GM19238 (cell line): Measurements from ENCODE around the gene DNAH6.

Experiments
- DNase-seq: peaks from one replicate; pipeline ENCODE4 v3.0.0; 2011; ENCODE audit warnings: low spot score; ENCODE audit not compliant: insufficient read length

Gene DNAH6

GRCh38 chr2:84799772-84800171 lies 283.5 kb downstream of the DNAH6 start:
- DNase-seq: no peak

GRCh38 chr2:84800194-84800805 lies 284.0 kb downstream of the DNAH6 start:
- no peak for DNase-seq

GRCh38 chr2:84801811-84802210 lies 285.5 kb downstream of the DNAH6 start:
- no peak for DNase-seq

DNA sequence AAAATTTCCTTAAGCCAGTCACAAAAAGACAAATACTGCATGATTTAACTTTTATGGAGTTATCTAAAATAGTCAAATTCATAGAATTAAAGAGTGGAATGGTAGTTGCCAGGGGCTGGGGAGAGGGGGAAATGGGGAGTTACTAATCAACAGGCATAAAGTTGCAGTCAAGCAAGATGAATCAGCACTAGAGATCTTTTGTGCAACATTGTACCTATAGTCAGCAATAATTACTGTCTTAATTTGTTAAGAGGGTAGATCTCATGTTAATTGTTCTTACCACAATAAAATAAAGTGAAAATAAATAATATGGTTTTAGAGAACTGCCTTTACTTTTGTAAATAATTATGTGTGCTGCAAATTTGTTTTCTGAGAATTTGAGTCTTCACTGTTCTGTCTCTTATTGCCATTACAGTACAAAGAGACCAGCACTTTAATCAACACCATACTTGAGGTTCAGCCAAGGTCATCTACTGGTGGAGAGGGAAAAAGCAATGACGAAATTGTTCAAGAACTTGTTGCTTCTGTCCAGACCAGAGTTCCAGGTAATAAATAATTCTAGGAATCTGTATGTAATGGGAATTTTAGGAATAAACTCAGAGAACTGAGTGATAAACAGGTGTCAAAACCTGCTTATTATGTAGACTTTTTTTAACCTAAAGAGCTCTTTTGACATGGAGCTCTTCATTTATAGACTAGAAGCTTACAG lies 289.1 kb downstream of the DNAH6 start:
- DNase-seq: no peak

GRCh38 chr2:84807063-84807485 lies 290.8 kb downstream of the DNAH6 start:
- no peak for DNase-seq

DNA sequence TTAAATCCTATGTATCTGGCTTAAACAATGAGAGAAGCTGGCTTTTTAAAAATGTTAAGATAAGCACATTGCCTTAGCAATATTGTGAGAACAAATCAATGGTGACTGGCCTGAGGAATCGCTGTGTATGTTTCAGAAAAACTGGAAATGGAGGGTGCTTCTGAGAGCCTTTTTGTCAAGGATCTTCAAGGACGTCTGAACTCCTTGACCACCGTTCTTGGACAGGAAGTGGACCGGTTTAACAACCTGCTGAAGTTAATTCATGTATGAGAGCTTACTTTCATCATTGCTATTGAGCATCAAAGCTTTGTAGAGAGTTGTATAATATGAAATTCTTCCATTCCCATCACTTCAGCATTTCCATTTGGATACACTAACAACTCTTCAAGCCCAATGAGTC lies 292.0 kb downstream of the DNAH6 start:
- no peak for DNase-seq

DNA sequence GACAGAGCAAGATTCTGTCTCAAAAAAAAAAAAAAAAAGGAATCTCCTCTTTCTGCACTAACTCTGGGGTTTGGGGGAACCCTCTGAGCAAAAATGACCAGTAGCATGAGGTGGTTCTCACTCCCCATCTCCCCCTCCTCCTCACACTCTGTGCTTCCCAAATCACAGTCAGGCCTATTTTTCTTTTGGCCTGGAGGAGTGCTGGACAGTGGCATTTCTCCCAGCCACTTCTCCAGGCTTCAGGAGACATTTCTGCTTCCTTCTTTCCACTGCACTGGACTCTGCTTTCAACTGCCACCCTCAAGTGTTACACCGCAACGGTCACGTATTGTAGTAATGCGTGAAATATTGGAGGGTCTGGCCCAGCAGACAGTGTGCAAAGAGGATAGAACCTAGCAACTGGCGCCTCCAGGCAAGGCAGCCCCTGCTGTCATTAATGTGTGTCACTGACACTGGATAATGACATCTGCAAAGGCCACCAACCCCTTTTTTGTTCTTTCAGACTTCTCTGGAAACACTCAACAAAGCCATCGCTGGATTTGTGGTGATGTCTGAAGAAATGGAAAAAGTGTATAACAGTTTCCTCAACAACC lies 295.6 kb downstream of the DNAH6 start:
- DNase-seq: no peak

DNA sequence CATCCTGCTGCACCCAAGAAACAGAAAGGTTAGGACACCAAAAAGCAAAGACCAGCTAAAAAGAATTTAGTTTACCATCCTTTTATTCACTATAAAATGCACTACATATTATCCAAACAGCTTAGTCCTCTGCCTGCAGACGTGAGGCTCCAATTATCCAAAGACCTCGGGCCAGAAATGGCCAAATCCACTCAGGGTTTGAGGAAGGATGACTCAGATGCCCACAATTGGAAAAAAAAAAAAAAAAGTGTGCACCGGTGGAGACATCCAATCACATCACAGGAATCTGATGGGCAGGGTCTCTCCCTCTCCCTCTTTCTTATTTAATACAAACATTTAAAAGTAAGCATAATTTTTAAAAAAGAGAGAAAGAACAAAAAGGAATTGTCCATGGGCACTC lies 298.8 kb downstream of the DNAH6 start:
- DNase-seq: no peak

GRCh38 chr2:84816426-84817026 lies 300.2 kb downstream of the DNAH6 start:
- DNase-seq: peak; percentile 24

- peak; percentile 41 for DNase-seq
These were observed 300.9 kb downstream of the DNAH6 start for GRCh38 chr2:84817239-84817655.

- no peak for DNase-seq
These were observed 305.5 kb downstream of the DNAH6 start for GRCh38 chr2:84821806-84822205.

DNA sequence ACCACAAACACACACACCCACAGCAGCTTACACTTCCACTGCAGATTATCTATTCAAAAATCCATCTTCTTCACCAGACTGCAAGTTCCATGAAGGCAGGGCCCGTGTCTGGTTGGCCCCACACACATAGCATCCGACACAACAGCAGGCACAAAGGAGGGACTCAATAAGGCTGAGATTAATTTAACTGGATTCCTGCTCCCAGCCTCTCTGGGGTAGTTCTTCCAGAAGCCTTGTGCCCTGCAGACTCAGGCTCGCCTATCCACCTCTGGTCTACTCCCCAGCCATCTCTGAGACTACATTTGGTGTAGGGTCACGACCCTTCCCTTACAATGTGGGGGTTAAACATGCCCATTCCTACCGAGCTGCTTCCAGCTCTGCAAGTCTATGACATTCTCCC lies 306.9 kb downstream of the DNAH6 start:
- no peak for DNase-seq

DNA sequence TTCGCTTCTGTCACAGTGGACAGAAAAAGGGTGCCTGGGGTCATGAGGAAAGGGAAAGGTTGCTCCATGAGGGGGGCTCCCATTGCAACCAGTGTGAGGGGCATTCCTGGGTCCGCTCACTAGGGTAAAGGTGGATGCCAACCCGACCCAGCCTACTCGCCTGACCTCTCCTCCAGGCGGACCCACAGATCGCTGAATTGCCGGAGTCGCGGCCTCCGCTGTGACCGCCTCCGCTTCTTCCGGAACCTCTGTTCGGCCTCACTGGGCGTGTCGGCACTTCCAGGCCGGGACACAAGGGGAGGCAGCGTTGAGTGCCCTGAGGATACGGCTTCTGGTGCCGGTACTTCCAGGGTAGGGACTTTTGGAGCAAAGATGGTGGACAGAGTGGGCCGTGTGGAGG lies 307.5 kb downstream of the DNAH6 start:
- DNase-seq: no peak

DNA sequence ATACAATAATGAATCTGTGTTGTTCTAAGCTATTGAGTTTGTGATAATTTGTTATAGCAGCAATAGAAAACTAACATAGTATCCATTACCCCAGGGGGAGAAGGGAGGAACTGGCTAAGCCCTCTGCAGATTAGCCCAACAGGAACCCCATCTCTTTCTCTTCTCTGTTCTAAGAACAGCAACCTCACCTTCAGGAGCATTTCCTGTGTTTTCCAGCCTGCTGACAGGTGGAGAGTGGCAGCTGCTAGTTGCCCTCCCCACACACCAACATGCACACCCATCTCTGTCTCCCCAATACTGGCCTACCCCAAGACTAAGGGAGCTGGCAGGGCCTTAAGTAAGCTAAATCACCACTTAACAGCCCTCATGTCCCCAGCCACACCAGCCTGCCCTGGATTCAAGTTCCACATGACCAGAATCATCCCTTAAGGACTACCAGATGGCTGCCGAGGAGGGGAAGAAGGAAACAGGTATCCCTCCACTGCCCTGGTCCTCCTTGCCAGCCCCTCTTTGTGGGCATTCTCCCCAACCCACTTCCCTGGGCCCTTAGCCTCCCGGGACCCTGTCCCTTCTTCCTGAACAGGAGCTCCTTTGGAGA lies 311.8 kb downstream of the DNAH6 start:
- no peak for DNase-seq

GRCh38 chr2:84829693-84830092 lies 313.4 kb downstream of the DNAH6 start:
- DNase-seq: no peak

DNA sequence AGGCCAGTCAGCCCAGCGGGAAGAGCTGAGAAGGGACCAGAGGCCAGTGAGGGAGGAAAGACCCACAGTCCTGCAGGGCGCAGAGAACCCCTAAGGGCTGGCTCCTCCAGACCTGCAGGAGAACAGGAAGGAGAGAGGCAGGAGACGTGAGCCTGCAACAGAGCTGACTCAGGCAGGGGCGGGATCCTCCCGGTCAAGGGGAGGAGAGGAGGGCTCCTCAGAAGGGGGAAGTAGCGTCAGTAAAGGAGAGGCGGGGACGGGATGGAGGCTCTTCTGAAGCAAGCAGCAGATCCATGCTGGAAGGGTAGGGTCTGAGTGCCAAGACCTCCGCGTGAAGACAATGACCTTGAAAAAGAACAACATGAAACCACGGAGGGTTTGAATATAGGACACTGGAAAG lies 313.8 kb downstream of the DNAH6 start:
- DNase-seq: no peak

- DNase-seq: no peak
These were observed 314.6 kb downstream of the DNAH6 start for GRCh38 chr2:84830758-84831500.

DNA sequence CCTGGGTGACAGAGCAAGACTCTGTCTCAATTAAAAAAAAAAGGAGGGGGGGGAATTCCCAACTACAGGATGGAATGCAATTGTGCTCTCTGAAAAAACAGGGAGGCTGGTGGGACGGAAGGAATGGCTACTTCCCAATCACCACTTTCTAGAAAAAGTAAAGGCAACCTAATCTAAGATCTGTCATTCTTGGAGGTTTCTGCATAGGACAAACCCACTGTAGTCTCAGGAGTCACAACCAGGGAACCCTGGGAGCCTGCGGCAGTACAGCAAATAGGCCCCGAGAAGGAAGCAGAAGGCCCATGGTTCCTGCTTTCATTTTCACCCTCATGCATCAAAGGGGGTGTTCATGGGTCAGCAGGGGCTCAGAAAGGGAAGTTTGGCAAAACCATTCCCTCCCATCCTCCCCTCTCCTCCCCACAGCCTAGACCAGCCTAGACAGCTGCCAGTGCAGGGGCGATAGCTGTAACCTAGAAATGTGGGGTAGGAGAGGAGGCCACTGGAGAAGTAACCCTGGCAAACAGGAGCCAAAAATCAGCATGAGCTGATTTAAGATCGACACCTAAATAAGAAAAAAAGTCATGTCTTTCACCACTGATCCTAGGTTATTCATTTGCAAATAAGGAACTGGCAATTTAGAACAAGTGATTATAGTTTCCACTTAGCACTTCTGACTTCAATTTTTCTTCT lies 316.6 kb downstream of the DNAH6 start:
- DNase-seq: peak; percentile 37

- DNase-seq: no peak
These were observed 317.3 kb downstream of the DNAH6 start for GRCh38 chr2:84833481-84834150.

GRCh38 chr2:84836215-84836614 lies 319.9 kb downstream of the DNAH6 start:
- DNase-seq: no peak
